Left lung (tissue), 10 donors: ENCODE measurements around the gene COL5A1. TPM values are rescaled to one million over a fixed set of nuclear protein-coding genes. Genes with fewer than 3 reads are reported as not detected.

Source experiments
- ATAC-seq: fragments of 200-7000 bp; cut with Tn5 transposase; one replicate; pipeline ENCODE4 v1.9.1; 2020; ENCODE audit warnings: moderate library complexity
- DNase-seq, 4 donors: peaks; one replicate each; pipeline ENCODE4 v3.0.0-alpha.2; 2013 to 2020
- H3K27ac ChIP-seq, 2 donors: fragments of 200-600 bp; sonication (generic) in 1 of 2; one replicate each; pipeline versions ENCODE4 v1.5.0 to v1.8.0; 2020 to 2021
- H3K27me3 ChIP-seq, 2 donors: fragments of 200-600 bp; sonication (generic) in 1 of 2; one replicate each; pipeline versions ENCODE4 v1.5.0 to v1.8.0; 2020 to 2021
- H3K36me3 ChIP-seq, 2 donors: fragments of 200-600 bp; sonication (generic) in 1 of 2; one replicate each; pipeline versions ENCODE4 v1.5.0 to v1.8.0; 2020 to 2021
- H3K4me1 ChIP-seq, 2 donors: fragments of 200-600 bp; one replicate each; pipeline ENCODE4 v1.8.0; 2021
- H3K4me3 ChIP-seq, 2 donors: fragments of 200-600 bp; sonication (generic) in 1 of 2; one replicate each; pipeline versions ENCODE4 v1.5.0 to v1.8.0; 2020 to 2021; ENCODE audit warnings: mild to moderate bottlenecking in 1 of 2
- H3K9me3 ChIP-seq, 2 donors: fragments of 200-600 bp; sonication (generic) in 1 of 2; one replicate each; pipeline versions ENCODE4 v1.5.0 to v1.8.0; 2020 to 2021
- intact Hi-C, 2 donors: fragments of 100-400 bp; cut with DNase I; formaldehyde crosslinking; loops; one replicate each; pipeline versions ENCODE4 v1.11.2 to v1.14.2; 2022
- polyA plus RNA-seq, 6 donors: library from polyadenylated mRNA; unstranded; fragments of 120-200 nt; gene quantifications; one replicate each; pipeline ENCODE4 v1.2.1, GENCODE V29; 2013; ENCODE audit not compliant: insufficient read length in 6 of 6
- total RNA-seq, 2 donors: library from RNA; stranded (reverse); fragmentation: NEBNext Ultra II Directional; extraction: Animal tissue kit (Norgen Biotek cat#: 25700); gene quantifications; one replicate each; pipeline ENCODE4 v1.2.1, GENCODE V29; 2021
- TF ChIP-seq, protein P1 (sequence below), 2 donors: fragments of 200-600 bp; sonication (generic) in 1 of 2; IDR thresholded peaks; one replicate each; pipeline versions ENCODE4 v1.5.0 to v1.8.0; 2021; ENCODE audit warnings: antibody characterized with exemption in 2 of 2
- donor health status: DM: no; HTN: yes; CAD: no.
- donor health status: DM: no; HTN: no; CAD: no.

The COL5A1 gene
- total and polyA plus RNA-seq, 8 donors = 168 to 357 (median 213) TPM

DNA sequence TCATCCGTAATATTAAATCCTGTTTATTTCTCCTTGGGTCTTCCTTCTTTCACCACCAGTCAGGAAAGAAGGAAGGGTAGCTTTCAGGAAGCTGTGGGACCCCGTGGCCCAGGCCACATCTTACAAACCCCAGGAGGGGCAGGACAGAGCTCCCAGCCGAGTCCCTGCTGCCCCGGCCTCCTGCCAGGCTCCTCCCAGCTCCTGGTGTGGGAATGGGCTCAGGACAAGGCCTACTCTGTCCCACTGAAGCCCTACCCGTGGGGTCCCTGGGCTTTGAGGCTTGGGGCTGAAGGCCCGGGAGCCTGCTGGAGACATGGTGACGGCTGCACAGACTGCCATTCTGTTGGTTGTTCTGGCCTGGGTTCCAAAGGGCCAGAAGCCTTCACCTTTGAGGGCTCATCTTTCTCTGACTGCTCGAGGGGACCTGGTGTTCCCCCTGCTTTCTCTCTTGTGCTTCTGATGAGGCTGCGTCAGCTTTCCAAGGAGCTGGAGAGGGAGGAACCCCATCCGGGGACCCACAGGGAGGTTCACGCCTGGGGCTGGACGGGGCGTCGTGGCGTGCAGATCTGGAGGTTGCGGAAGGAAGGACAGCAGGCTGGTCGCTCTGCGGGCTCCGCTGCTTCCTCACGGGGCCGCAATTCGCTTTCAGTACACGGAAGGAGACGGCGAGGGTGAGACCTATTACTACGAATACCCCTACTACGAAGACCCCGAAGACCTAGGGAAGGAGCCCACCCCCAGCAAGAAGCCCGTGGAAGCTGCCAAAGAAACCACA is 86.6 kb downstream of the COL5A1 start:
- no peaks in the 10 kb centered on the region for H3K9me3 ChIP-seq
- no peak overlapping the region for H3K27ac ChIP-seq
- H3K36me3 ChIP-seq = peaks cover 0 to 8% of the 10 kb centered on the region in 2 donors
- H3K4me3 ChIP-seq = no peak overlapping the region
- TF ChIP-seq, protein P1, sequence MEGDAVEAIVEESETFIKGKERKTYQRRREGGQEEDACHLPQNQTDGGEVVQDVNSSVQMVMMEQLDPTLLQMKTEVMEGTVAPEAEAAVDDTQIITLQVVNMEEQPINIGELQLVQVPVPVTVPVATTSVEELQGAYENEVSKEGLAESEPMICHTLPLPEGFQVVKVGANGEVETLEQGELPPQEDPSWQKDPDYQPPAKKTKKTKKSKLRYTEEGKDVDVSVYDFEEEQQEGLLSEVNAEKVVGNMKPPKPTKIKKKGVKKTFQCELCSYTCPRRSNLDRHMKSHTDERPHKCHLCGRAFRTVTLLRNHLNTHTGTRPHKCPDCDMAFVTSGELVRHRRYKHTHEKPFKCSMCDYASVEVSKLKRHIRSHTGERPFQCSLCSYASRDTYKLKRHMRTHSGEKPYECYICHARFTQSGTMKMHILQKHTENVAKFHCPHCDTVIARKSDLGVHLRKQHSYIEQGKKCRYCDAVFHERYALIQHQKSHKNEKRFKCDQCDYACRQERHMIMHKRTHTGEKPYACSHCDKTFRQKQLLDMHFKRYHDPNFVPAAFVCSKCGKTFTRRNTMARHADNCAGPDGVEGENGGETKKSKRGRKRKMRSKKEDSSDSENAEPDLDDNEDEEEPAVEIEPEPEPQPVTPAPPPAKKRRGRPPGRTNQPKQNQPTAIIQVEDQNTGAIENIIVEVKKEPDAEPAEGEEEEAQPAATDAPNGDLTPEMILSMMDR (IDR thresholded peaks at IDR 0.05) = no peak
- DNase-seq (peak in 1 of 4 donors; percentile 61), ATAC-seq (no peak)
- intact Hi-C loops = no loop called here
- peaks cover 0 to 9% of the 10 kb centered on the region in 2 donors for H3K27me3 ChIP-seq
- H3K4me1 ChIP-seq = no peaks in the 10 kb centered on the region

DNA sequence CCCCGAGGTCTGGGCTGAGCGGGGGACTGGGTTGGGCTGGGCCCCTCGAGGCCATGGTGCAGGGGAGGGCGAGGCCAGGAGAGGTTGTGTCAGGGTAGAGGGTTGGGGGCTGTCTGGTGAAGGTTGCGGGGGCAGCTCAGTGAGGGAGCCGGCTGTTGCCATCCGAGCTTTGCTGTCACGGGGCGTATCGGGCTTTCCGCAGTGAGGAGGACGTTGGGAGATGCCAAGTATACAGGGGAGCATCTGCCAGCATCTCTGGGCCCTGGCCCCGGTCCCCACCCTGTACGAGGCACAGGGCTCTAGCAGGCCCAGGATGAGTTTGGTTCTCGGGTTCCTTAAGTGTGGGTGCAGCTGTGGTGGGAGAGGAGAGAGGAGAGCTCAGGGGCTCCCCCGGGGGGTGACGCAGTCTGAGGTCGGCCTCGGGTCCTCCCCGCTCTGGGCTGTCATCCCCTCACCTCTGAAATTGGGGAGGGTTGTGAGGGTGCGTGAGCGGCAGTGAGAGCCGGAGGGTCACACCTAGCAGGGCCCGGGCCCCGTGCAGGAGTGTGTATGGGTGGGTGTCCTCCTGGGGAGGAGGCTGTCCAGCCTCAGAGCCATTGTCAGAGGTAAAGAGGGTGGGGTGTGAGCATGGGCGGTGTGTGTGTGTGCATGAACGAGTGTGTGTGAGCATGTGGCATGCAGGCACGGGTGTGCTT is 87.3 kb downstream of the COL5A1 start:
- no peak for ATAC-seq
- no peak overlapping the region for H3K4me3 ChIP-seq
- H3K36me3 ChIP-seq = peaks cover 0 to 8% of the 10 kb centered on the region in 2 donors

DNA sequence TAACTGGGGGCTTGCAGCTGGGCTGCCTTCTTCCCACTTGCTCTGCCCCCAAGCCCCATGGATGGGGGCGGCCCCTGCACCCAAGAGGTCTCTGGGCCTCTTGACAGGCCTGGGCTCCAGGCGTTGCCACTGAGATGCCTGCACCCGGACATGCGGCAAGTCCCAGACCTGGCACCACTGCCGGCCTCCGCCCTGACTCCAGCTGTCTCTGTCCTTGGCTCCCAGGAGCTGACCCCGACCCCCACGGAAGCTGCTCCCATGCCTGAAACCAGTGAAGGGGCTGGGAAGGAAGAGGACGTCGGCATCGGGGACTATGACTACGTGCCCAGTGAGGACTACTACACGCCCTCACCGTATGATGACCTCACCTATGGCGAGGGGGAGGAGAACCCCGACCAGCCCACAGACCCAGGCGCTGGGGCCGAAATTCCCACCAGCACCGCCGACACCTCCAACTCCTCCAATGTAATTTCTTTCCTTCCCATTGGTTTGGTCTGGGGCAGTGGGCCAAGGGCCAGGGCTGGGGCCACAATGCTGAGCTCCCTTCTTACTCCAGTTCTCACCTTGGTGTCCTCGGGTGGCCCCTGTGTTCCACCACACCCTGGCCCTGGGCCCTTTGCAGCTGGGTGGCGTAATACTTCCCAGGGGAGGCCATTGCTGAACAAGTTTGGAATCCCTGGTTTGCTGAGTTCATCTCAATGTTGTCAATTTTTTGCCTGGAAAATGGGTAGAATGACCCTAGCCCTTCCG is 88.6 kb downstream of the COL5A1 start:
- Histone ChIP-seq H3K9me3 (no peaks in the 10 kb centered on the region), H3K27ac (peak overlapping the region in 1 of 2 donors; percentile 3), H3K4me1 (no peaks in the 10 kb centered on the region), H3K36me3 (peaks cover 0 to 8% of the 10 kb centered on the region in 2 donors), H3K4me3 (no peak overlapping the region), H3K27me3 (no peaks in the 10 kb centered on the region)
- peak in 1 of 4 donors; percentile 53 for DNase-seq
- intact Hi-C loops = no loop called here
- TF ChIP-seq, protein P1 (IDR thresholded peaks at IDR 0.05) = no peak
- ATAC-seq = no peak

More for the DNA sequence above, 87.3 kb downstream of the COL5A1 start:
- no peaks in the 10 kb centered on the region for H3K9me3 ChIP-seq
- intact Hi-C loops = no loop called here
- no peaks in the 10 kb centered on the region for H3K4me1 ChIP-seq
- no peak overlapping the region for H3K27ac ChIP-seq
- H3K27me3 ChIP-seq = peaks cover 0 to 1% of the 10 kb centered on the region in 2 donors
- TF ChIP-seq, protein P1 (IDR thresholded peaks at IDR 0.05) = no peak
- peak in 1 of 4 donors; percentile 67 for DNase-seq

DNA sequence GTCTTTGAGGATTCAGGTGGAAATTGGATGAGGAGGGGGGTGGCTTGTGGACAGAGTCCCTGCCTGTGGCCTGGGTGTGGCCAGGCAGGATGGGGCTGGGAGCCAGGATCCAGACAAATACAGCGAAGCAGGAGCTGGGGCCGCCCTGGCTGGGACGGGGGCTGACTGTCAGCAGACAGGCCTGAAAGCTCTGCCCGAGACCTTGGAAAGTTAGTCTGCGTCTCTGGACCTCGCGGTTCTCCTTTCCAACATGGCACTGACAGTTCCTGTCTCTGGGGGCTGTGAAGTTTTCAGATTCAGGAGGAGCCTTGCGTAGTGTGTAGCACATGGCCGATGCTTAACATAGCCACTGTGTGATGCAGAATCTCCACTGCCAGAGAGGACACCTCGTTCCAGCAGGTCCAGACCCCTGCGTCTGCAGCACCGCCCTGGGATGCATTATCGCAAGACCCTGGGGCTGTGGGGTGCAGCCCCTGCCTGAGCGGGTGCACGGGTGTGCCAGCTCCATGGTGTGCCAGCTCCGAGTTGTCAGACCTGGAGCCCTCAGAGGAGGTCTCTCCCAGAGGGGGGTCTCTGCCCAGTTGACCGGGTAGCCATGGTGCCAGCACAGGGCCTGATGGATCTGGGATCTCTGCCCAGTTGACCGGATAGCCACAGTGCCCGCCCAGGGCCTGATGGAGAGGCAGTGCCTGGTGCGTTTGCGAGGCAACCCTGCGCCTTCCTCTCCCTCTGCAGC is 89.3 kb downstream of the COL5A1 start:
- intact Hi-C loops = no loop called here
- H3K4me3 ChIP-seq = no peak overlapping the region
- TF ChIP-seq, protein P1 (IDR thresholded peaks at IDR 0.05) = no peak
- peaks cover 0 to 8% of the 10 kb centered on the region in 2 donors for H3K36me3 ChIP-seq
- no peak for ATAC-seq
- H3K9me3 ChIP-seq = no peaks in the 10 kb centered on the region
- no peak overlapping the region for H3K27ac ChIP-seq
- H3K27me3 ChIP-seq = no peaks in the 10 kb centered on the region
- DNase-seq = peak in 1 of 4 donors; percentile 60
- no peaks in the 10 kb centered on the region for H3K4me1 ChIP-seq
